Measurements from ENCODE around the gene PRKG2.

PRKG2 gene

DNA sequence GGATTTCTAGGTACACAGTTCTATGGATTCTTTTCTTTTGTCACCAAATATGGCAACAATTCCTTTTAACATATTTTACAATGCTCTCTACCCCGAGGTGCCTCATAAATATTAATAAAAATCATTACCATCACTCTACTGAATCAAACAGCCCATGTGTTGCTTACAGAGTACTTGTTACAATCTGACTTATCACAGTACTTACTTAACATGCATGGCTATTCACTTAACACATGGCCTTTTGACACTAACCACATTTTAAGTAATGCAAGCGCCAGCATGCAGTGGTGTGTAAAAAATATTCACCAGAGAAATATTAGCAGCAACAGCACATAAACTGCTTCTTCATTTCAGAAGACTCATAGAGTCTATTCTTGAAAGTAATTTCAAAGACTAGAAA, 119.6 kb downstream of the PRKG2 start:
- TF ChIP-seq, protein P1, sequence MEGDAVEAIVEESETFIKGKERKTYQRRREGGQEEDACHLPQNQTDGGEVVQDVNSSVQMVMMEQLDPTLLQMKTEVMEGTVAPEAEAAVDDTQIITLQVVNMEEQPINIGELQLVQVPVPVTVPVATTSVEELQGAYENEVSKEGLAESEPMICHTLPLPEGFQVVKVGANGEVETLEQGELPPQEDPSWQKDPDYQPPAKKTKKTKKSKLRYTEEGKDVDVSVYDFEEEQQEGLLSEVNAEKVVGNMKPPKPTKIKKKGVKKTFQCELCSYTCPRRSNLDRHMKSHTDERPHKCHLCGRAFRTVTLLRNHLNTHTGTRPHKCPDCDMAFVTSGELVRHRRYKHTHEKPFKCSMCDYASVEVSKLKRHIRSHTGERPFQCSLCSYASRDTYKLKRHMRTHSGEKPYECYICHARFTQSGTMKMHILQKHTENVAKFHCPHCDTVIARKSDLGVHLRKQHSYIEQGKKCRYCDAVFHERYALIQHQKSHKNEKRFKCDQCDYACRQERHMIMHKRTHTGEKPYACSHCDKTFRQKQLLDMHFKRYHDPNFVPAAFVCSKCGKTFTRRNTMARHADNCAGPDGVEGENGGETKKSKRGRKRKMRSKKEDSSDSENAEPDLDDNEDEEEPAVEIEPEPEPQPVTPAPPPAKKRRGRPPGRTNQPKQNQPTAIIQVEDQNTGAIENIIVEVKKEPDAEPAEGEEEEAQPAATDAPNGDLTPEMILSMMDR (IDR thresholded peaks at IDR 0.05), result no peak
- Histone ChIP-seq H3K27ac (no peak overlapping the region), H3K4me3 (no peak overlapping the region)
- no peak for DNase-seq (ENCODE audit: low spot score)

DNA sequence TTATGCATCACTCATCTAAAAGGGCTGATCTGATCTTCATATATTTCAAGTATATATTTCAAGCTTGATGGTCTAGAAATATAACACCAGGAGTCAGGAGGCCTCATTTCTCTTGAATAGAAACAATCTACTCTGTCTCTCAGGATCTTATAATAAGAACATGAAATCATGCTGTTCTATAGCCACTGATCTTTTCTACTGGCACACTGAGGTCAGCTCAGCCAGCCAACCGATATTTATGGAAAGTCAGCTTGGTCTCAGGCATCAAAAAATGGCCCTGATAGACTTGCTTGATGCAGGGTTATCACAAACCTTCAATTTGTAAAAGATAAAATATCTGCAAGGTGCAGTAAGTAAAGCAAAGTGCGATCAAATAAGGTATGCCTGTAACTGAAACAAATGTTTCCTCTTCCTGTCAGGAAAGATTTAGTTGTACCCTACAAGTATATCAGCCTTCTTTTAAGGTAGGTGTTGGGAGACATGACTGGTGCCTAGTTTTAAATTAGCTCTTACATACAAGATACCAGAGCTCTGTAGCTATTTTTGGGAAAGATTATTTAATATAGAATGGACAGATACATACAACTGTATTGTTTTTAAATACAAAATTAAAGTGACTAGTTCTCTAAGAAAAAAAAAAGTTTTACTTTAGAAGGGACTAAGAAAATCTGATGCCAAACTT, 121.2 kb downstream of the PRKG2 start:
- no peak for DNase-seq (ENCODE audit: low spot score)
- TF ChIP-seq, protein P1 (IDR thresholded peaks at IDR 0.05), result no peak

DNA sequence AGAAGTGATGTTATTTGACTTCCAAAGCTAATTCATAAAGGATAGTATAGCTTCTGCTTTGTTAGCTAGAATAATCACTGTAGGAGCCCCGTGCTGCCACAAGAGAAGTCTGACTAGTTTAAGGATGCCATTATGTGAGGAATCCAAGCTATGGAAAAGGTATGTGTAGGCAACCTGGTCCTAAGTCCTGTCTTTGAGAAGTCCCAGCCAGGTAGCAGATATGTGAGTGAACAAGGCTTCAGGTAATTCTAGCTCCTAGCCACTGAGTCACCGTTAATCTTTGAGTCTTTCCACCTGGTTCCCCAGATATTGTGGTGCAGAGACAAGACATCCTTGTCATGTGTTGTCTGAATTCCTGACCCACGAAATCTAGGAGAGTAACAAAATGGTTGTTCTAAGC, 129.0 kb downstream of the PRKG2 start:
- H3K27ac ChIP-seq, result no peak overlapping the region
- H3K4me3 ChIP-seq, result no peak overlapping the region
- TF ChIP-seq, protein P1 (IDR thresholded peaks at IDR 0.05), result no peak
- no peak for DNase-seq (ENCODE audit: low spot score)

More for the DNA sequence above, 121.2 kb downstream of the PRKG2 start:
- Histone ChIP-seq H3K27ac (no peak overlapping the region), H3K4me3 (no peak overlapping the region)

DNA sequence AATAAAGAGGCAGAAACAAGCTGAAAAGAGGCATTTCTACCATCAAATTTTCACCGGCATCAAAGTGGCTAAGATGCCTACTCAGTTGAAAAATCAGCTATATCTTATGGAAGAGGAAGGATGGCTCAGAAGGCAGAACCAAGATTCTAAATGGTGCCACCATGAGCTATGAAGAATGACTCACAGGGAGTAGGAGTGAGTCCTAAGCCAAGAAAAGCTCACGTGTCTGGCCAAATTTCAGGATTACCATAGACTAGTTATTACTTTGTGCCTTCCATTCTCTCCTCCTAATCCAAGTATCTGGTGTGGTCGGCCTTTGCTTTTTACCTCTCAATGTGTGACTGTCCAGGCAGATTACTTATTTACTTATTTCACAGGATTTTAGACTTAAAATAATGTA, 129.7 kb downstream of the PRKG2 start:
- H3K4me3 ChIP-seq, result no peak overlapping the region
- H3K27ac ChIP-seq, result no peak overlapping the region
- DNase-seq (ENCODE audit: low spot score), result no peak
- TF ChIP-seq, protein P1 (IDR thresholded peaks at IDR 0.05), result no peak

DNA sequence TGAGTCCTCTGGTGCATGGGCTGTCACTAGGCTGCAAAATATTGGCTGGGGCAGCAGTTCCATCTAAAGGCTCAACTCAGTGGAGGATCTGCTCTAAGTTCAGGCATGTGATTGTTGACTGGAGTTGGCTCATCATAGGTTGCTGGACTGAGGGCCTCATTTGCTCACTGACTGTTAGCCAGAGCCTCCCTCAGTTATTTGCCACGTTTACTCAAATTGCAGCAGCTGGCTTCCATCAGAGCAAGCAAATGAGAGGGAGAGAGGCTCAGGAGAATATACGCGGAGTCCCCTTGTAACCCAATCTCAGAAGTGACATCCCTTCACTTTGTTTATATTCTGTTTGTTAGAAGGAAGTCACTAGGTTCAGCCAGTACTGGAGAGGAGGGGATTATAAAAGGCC, 130.4 kb downstream of the PRKG2 start:
- H3K4me3 ChIP-seq, result no peak overlapping the region
- DNase-seq (ENCODE audit: low spot score), result no peak
- no peak overlapping the region for H3K27ac ChIP-seq
- TF ChIP-seq, protein P1 (IDR thresholded peaks at IDR 0.05), result no peak

DNA sequence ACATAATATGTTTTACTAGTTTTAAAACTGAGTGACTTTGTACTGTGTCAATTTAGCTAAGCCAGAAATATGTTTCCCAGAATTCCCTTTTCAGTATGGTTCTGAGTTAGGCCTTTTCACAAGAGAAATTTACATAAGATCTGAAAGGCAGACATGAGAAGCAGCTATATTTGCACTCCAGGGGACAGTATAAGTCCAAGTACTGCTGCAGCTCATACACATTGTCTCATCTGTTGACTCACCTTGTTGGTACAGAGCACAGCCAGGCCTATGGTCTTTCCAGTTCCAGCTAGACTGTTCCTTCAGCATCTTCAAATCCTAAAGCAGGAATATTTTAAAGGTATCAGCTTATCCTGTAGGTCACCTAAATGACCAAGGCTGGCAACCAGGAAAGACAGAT, 131.0 kb downstream of the PRKG2 start:
- TF ChIP-seq, protein P1 (IDR thresholded peaks at IDR 0.05), result no peak
- H3K27ac ChIP-seq, result no peak overlapping the region
- DNase-seq (ENCODE audit: low spot score), result no peak
- H3K4me3 ChIP-seq, result no peak overlapping the region

DNA sequence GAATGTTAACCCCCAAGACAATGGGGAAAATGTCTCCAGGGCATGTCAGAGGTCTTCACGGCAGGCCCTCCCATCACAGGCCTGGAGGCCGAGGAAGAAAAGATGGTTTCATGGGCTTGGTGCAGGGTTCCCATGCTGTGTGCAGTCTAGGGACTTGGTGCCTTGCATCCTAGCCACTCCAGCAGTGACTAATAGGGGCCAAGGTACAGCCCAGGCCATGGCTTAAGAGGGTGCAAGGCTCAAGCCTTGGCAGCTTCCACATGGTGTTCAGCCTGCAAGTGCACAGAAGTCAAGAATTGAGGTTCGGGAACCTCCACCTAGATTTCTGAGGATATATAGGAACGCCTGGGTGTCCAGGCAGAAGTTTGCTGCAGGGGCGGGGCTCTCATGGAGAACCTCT, 133.9 kb downstream of the PRKG2 start:
- DNase-seq (ENCODE audit: low spot score), result no peak
- no peak overlapping the region for H3K27ac ChIP-seq
- TF ChIP-seq, protein P1 (IDR thresholded peaks at IDR 0.05), result no peak
- no peak overlapping the region for H3K4me3 ChIP-seq
